GM13977 (cell line): Measurements from ENCODE around the gene EPSTI1.

ENCODE experiments used
- DNase-seq: peaks from one replicate; pipeline ENCODE4 v3.0.0; 2012; ENCODE audit warnings: low spot score
- CTCF ChIP-seq: IDR thresholded peaks from 2 replicates; pipeline ENCODE4 v1.5.1; 2012; ENCODE audit warnings: mild to moderate bottlenecking, control low read depth; ENCODE audit not compliant: insufficient read depth; ENCODE audit errors: extremely low read depth, missing control alignments
- in situ Hi-C: fragments of 300-500 bp; cut with MboI; formaldehyde crosslinking; loops from one replicate; pipeline ENCODE4 v1.12.0; 2022; ENCODE audit warnings: low sequenced_read_pairs, low pct_unique_long_range_greater_than_20kb, mixed read lengths, inconsistent platforms; ENCODE audit not compliant: unreplicated experiment

Gene EPSTI1

GRCh38 chr13:42986176-42986574 is 5.9 kb downstream of the EPSTI1 start:
- in situ Hi-C loops, result no loop called here
- TF ChIP-seq CTCF, result no peak
- no peak for DNase-seq

- TF ChIP-seq CTCF, result no peak
- no peak for DNase-seq
- in situ Hi-C loops, result no loop called here
These were observed 6.5 kb downstream of the EPSTI1 start for GRCh38 chr13:42985312-42986175.

- in situ Hi-C loops, result no loop called here
- no peak for TF ChIP-seq CTCF
- DNase-seq, result no peak
These were observed 7.3 kb downstream of the EPSTI1 start for GRCh38 chr13:42984691-42985090.

GRCh38 chr13:42984026-42984425 is 8.0 kb downstream of the EPSTI1 start:
- DNase-seq, result no peak
- in situ Hi-C loops, result no loop called here
- no peak for TF ChIP-seq CTCF

- TF ChIP-seq CTCF, result no peak
- DNase-seq, result no peak
- in situ Hi-C loops, result no loop called here
These were observed 10.2 kb downstream of the EPSTI1 start for GRCh38 chr13:42981853-42982252.

- in situ Hi-C loops, result no loop called here
- no peak for TF ChIP-seq CTCF
- DNase-seq, result no peak
These were observed 10.7 kb downstream of the EPSTI1 start for GRCh38 chr13:42981317-42981716.
